H1 (cell line): Measurements from ENCODE around the gene ZFAND5. TPM values are rescaled to one million over a fixed set of nuclear protein-coding genes. Genes with fewer than 3 reads are reported as not detected.

ENCODE experiments used
- JUN ChIP-seq: IDR thresholded peaks from 2 replicates; pipeline ENCODE4 v1.6.1; 2011; ENCODE audit warnings: low read depth, mild to moderate bottlenecking, improper control_type of control experiment, low read length
- MAFK ChIP-seq: IDR thresholded peaks from 2 replicates; pipeline ENCODE4 v1.6.1; 2012; ENCODE audit warnings: low read depth, mild to moderate bottlenecking, improper control_type of control experiment, low read length
- TAF1 ChIP-seq: IDR thresholded peaks from 2 replicates; pipeline ENCODE4 v1.6.1; 2011; ENCODE audit warnings: mild to moderate bottlenecking, low read depth, low read length
- polyA plus RNA-seq, 7 experiments: library from polyadenylated mRNA; depleted of rRNA in 3 of 7; stranded (reverse) in 5 of 7; unstranded in 2 of 7; fragments of >200 nt in 5 of 7; fragments of 200-250 nt in 2 of 7; gene quantifications; 1 replicate in 5 of 7; 2 replicates in 1 of 7; 4 replicates in 1 of 7; pipeline versions ENCODE4 v1.2.1 to v1.2.3, GENCODE V29; 2011 to 2013; ENCODE audit warnings: missing spikeins in 2 of 7, mixed read lengths in 2 of 7
- total RNA-seq: library from RNA; stranded (reverse); fragmentation: NEBNext Ultra II Directional; extraction: Animal tissue kit (Norgen Biotek cat#: 25700); gene quantifications from 2 replicates; pipeline ENCODE4 v1.2.1, GENCODE V29; 2021

Gene ZFAND5
- total and polyA plus RNA-seq, 2 of the 8 experiments (the other 6 are each of a cell fraction or from before 2014, with no cell fraction given): 76.7 to 225 TPM

GRCh38 chr9:72313507-72313906 lies 51.5 kb downstream of the ZFAND5 start (continued):
- no peak for TF ChIP-seq TAF1
- no peak for TF ChIP-seq JUN
- TF ChIP-seq MAFK: no peak
